Activated T-cell treated with anti-CD3 and anti-CD28 coated beads, Interleukin-2, amount 50 U/mL, for 72 hours (primary cell): ENCODE data around the gene ADAM10. TPM values are rescaled to one million over a fixed set of nuclear protein-coding genes. Genes with fewer than 3 reads are reported as not detected.

ENCODE experiments used
- ATAC-seq, 2 donors: fragments of 150-1000 bp; cut with Tn5 transposase; replicated peaks in 1 of 2; 2 replicates each; pipeline ENCODE4 v1.10.0; 2021; ENCODE audit warnings: moderate library complexity in 2 of 2, mild to moderate bottlenecking in 1 of 2
- DNase-seq, 2 donors: peaks; one replicate each; pipeline ENCODE4 v3.0.0; 2021 to 2022; ENCODE audit warnings: mixed read lengths in 1 of 2
- H3K27ac Mint-ChIP-seq: one replicate; pipeline ENCODE4 v1.8.0; 2022; ENCODE audit warnings: mild to moderate bottlenecking, moderate library complexity, mixed read lengths
- H3K27me3 Mint-ChIP-seq: one replicate; pipeline ENCODE4 v1.8.0; 2022; ENCODE audit warnings: low read depth, mixed read lengths
- H3K36me3 Mint-ChIP-seq, 2 donors: one replicate each; pipeline ENCODE4 v1.8.0; 2022; ENCODE audit warnings: mixed read lengths in 2 of 2, mild to moderate bottlenecking in 1 of 2; ENCODE audit not compliant: insufficient read depth in 2 of 2
- H3K4me1 Mint-ChIP-seq: one replicate; pipeline ENCODE4 v1.8.0; 2022; ENCODE audit warnings: low read depth, mixed read lengths
- H3K4me3 Mint-ChIP-seq, 2 donors: one replicate each; pipeline ENCODE4 v1.8.0; 2022; ENCODE audit warnings: mild to moderate bottlenecking in 2 of 2, mixed read lengths in 2 of 2, moderate library complexity in 2 of 2
- H3K9me3 Mint-ChIP-seq, 2 donors: one replicate each; pipeline ENCODE4 v1.8.0; 2022; ENCODE audit warnings: mixed read lengths in 2 of 2
- total RNA-seq, 2 donors: library from RNA; stranded (reverse); gene quantifications; one replicate each; pipeline ENCODE4 v1.2.3, GENCODE V29; 2022

The ADAM10 gene
- total RNA-seq, 2 donors from 2014 or later, result 96.5 to 108 TPM

DNA sequence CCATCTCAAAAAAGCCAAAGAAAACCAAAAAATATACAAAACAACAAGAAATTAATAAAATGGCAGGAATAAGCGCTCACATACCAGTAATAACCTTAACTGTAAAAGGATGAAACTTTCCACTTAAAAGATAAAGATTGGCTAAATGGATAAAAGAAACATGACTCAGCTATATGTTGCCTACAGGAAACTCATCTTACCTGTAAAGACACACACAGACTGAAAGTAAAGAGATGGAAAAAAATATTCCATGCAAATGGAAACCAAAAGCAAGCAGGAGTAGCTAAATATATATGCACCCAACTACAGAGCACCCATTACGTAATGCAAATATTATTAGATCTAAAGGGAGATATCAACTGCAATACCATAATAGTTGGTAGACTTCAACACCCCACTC lies 49.7 kb downstream of the ADAM10 start:
- Mint-ChIP-seq H3K9me3 (peaks cover 12 to 14% of the 10 kb centered on the region in 2 donors), H3K4me3 (peak overlapping the region in 1 of 2 donors; percentile 1), H3K27ac (no peak overlapping the region), H3K4me1 (peaks cover 59% of the 10 kb centered on the region), H3K27me3 (no peaks in the 10 kb centered on the region), H3K36me3 (peaks cover 22 to 55% of the 10 kb centered on the region in 2 donors)
- ATAC-seq (no peak), DNase-seq (no peak)

- DNase-seq (no peak), ATAC-seq (peak; percentile 36 to 59)
- Mint-ChIP-seq H3K4me1 (peaks cover 56% of the 10 kb centered on the region), H3K36me3 (peaks cover 20 to 54% of the 10 kb centered on the region in 2 donors), H3K4me3 (peak overlapping the region; percentile 23 to 50), H3K27me3 (no peaks in the 10 kb centered on the region), H3K9me3 (peaks cover 11 to 14% of the 10 kb centered on the region in 2 donors), H3K27ac (peak overlapping the region; percentile 30)
These were observed 50.4 kb downstream of the ADAM10 start for GRCh38 chr15:58698887-58699641.

DNA sequence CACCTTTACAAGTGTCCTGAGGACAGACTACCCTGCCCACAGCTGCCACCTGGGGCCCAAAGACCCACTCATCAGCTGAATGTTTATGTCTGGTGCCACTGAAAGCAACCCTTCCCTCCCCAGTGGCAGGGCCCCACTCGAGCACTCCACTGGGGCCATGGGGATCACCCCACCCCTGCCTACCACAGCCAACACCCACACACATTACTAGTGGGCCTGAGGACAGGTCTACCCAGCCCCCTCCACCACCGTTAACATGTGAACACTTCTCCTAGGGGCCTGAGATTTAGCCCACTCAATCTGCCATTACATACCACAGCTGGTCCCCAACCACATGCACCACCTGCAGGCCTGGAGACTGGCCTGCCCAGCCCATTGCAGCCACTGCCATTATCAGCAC lies 52.3 kb downstream of the ADAM10 start:
- H3K9me3 Mint-ChIP-seq, result peaks cover 9 to 12% of the 10 kb centered on the region in 2 donors
- no peaks in the 10 kb centered on the region for H3K27me3 Mint-ChIP-seq
- H3K4me1 Mint-ChIP-seq, result peaks cover 48% of the 10 kb centered on the region
- DNase-seq, result no peak
- H3K27ac Mint-ChIP-seq, result no peak overlapping the region
- ATAC-seq, result no peak
- H3K36me3 Mint-ChIP-seq, result peaks cover 17 to 51% of the 10 kb centered on the region in 2 donors
- H3K4me3 Mint-ChIP-seq, result no peak overlapping the region

DNA sequence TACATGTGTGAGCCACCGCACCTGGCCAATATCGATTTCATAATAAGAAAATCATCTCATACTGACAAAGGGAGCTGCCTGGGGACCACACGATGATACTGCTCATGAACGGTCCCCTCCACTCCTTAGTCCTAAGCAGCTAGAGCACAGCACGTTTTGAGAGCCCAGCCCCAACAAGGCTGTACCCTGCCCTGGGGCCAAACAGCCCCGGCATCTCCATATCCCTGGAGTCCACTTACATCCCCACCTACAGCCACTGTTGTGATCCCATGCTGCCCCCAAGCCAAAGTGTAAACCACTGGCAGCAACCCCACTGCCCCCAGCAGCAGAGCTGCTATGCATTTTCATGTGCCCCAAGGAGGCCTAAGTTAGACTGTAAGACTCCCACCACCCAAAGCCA lies 52.8 kb downstream of the ADAM10 start:
- no peak overlapping the region for H3K27ac Mint-ChIP-seq
- no peak overlapping the region for H3K4me3 Mint-ChIP-seq
- peaks cover 15 to 47% of the 10 kb centered on the region in 2 donors for H3K36me3 Mint-ChIP-seq
- ATAC-seq (no peak), DNase-seq (no peak)
- H3K4me1 Mint-ChIP-seq, result peaks cover 47% of the 10 kb centered on the region
- peaks cover 9% of the 10 kb centered on the region in 2 donors for H3K9me3 Mint-ChIP-seq
- no peaks in the 10 kb centered on the region for H3K27me3 Mint-ChIP-seq

DNA sequence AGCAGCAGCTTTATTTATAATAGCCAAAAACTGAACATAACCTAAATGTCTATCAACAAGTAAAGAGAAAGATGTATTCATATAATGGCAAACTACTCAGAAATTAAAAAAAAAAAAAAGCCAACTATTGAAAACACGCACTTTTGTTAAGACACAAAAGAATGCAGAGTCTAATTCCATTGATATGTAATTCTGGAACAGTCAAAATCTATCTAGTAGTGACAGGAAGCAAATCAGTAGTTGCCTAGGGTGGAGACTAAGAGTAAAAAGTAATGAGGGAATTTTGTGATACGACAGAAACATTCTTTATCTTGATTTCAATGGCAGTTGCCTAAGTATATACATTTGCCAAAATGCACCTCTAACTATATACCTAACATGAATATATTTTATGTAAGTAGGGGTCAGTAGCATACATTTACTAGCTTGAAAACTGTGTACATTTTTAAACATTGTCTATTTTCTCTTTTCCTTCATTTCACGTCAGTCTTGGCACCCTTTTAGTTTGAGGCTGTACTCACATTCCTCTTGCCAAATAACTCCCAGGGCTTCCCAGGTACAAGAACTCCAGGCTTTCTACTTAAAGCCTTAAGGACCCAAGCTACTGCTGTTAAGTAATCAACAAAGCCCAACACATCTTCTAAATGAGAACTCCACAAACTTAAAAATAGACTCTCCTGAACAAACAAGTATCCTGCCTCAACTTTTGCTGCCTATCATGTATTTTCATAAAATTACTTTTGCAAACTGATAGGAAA lies 54.7 kb downstream of the ADAM10 start:
- Mint-ChIP-seq H3K27ac (no peak overlapping the region), H3K27me3 (no peaks in the 10 kb centered on the region), H3K9me3 (peaks cover 7% of the 10 kb centered on the region in 2 donors), H3K36me3 (peaks cover 10 to 28% of the 10 kb centered on the region in 2 donors), H3K4me3 (no peak overlapping the region), H3K4me1 (peaks cover 56% of the 10 kb centered on the region)
- DNase-seq (no peak), ATAC-seq (no peak)

GRCh38 chr15:58690703-58691102 lies 58.8 kb downstream of the ADAM10 start:
- Mint-ChIP-seq H3K9me3 (peaks cover 2 to 3% of the 10 kb centered on the region in 2 donors), H3K4me3 (no peak overlapping the region), H3K4me1 (peaks cover 34% of the 10 kb centered on the region), H3K36me3 (peaks cover 3 to 4% of the 10 kb centered on the region in 2 donors), H3K27ac (no peak overlapping the region), H3K27me3 (no peaks in the 10 kb centered on the region)
- no peak for ATAC-seq
- DNase-seq, result no peak

GRCh38 chr15:58689646-58690045 lies 59.9 kb downstream of the ADAM10 start:
- peaks cover 3 to 4% of the 10 kb centered on the region in 2 donors for H3K36me3 Mint-ChIP-seq
- peaks cover 34% of the 10 kb centered on the region for H3K4me1 Mint-ChIP-seq
- DNase-seq (no peak), ATAC-seq (no peak)
- H3K4me3 Mint-ChIP-seq, result no peak overlapping the region
- H3K9me3 Mint-ChIP-seq, result peaks cover 2 to 3% of the 10 kb centered on the region in 2 donors
- no peak overlapping the region for H3K27ac Mint-ChIP-seq
- H3K27me3 Mint-ChIP-seq, result no peaks in the 10 kb centered on the region

DNA sequence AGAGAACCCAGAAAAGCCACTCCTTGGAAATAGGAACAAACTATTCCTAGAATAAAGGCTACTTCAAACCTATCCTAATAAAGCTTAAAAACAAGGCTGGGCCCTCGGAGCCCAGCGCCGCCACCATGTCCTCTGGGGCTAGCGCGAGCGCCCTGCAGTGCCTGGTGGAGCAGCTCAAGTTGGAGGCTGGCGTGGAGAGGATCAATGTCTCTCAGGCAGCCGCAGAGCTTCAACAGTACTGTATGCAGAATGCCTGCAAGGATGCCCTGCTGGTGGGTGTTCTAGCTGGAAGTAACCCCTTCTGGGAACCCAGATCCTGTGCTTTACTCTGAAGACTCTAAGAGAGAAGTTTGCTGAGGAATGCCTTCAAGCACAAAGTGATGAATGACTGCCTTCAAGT lies 63.2 kb downstream of the ADAM10 start:
- no peaks in the 10 kb centered on the region for H3K27me3 Mint-ChIP-seq
- peaks cover 28% of the 10 kb centered on the region for H3K4me1 Mint-ChIP-seq

GRCh38 chr15:58684751-58685150 lies 64.8 kb downstream of the ADAM10 start:
- H3K27ac Mint-ChIP-seq, result no peak overlapping the region
- ATAC-seq (no peak), DNase-seq (no peak)
- H3K4me3 Mint-ChIP-seq, result no peak overlapping the region
- no peaks in the 10 kb centered on the region for H3K9me3 Mint-ChIP-seq
- H3K27me3 Mint-ChIP-seq, result no peaks in the 10 kb centered on the region
- H3K36me3 Mint-ChIP-seq, result peaks cover 0 to 1% of the 10 kb centered on the region in 2 donors
- H3K4me1 Mint-ChIP-seq, result peaks cover 15% of the 10 kb centered on the region

More for the DNA sequence above, 63.2 kb downstream of the ADAM10 start:
- H3K36me3 Mint-ChIP-seq, result peaks cover 0 to 1% of the 10 kb centered on the region in 2 donors
- H3K9me3 Mint-ChIP-seq, result no peaks in the 10 kb centered on the region
- ATAC-seq (no peak), DNase-seq (no peak)
- no peak overlapping the region for H3K27ac Mint-ChIP-seq
- no peak overlapping the region for H3K4me3 Mint-ChIP-seq

- peaks cover 0 to 1% of the 10 kb centered on the region in 2 donors for H3K36me3 Mint-ChIP-seq
- DNase-seq (no peak), ATAC-seq (no peak)
- H3K27ac Mint-ChIP-seq, result no peak overlapping the region
- H3K9me3 Mint-ChIP-seq, result no peaks in the 10 kb centered on the region
- peaks cover 11% of the 10 kb centered on the region for H3K4me1 Mint-ChIP-seq
- H3K4me3 Mint-ChIP-seq, result no peak overlapping the region
- H3K27me3 Mint-ChIP-seq, result no peaks in the 10 kb centered on the region
These were observed 65.3 kb downstream of the ADAM10 start for GRCh38 chr15:58684036-58684710.

DNA sequence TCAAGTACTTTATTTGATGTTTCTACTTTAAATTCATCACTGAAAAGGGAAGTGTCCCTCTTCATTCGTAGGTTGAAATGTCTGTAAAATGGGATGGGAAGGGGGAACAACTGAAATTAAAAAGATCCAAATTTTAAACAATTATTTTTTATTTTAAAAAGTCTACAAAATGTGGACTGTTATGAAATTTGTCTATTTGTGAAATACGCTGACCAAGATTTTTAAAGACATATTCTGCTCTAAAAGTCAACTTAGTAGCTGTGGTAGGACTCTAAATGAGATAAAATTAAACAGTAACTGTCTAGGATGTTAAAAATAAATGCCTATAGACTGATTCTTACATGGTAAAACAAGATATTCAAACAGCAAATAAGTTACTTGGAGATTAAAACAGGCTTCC lies 67.3 kb downstream of the ADAM10 start:
- Mint-ChIP-seq H3K36me3 (peaks cover 0 to 6% of the 10 kb centered on the region in 2 donors), H3K27ac (no peak overlapping the region), H3K9me3 (no peaks in the 10 kb centered on the region), H3K27me3 (no peaks in the 10 kb centered on the region), H3K4me3 (no peak overlapping the region), H3K4me1 (peaks cover 5% of the 10 kb centered on the region)
- ATAC-seq (no peak), DNase-seq (no peak)

GRCh38 chr15:58678683-58679082 lies 70.8 kb downstream of the ADAM10 start:
- peaks cover 0 to 8% of the 10 kb centered on the region in 2 donors for H3K36me3 Mint-ChIP-seq
- DNase-seq (no peak), ATAC-seq (no peak)
- no peak overlapping the region for H3K27ac Mint-ChIP-seq
- H3K4me1 Mint-ChIP-seq, result no peaks in the 10 kb centered on the region
- no peaks in the 10 kb centered on the region for H3K9me3 Mint-ChIP-seq
- H3K4me3 Mint-ChIP-seq, result no peak overlapping the region
- H3K27me3 Mint-ChIP-seq, result no peaks in the 10 kb centered on the region

- H3K36me3 Mint-ChIP-seq, result peaks cover 0 to 8% of the 10 kb centered on the region in 2 donors
- DNase-seq, result no peak
These were observed 72.1 kb downstream of the ADAM10 start for GRCh38 chr15:58677426-58677825.

More at GRCh38 chr15:58677426-58677825, 72.1 kb downstream of the ADAM10 start:
- H3K27ac Mint-ChIP-seq, result no peak overlapping the region
- ATAC-seq, result no peak
- H3K9me3 Mint-ChIP-seq, result no peaks in the 10 kb centered on the region
- H3K27me3 Mint-ChIP-seq, result no peaks in the 10 kb centered on the region
- no peaks in the 10 kb centered on the region for H3K4me1 Mint-ChIP-seq
- H3K4me3 Mint-ChIP-seq, result no peak overlapping the region
